Measurements from ENCODE around the gene IFIT2.
"Not testable (repeated sequence)": the region's sequence is repeated elsewhere in the genome, so short reads cannot be mapped to it uniquely, and the experiment has no call there.

Gene IFIT2, protein sequence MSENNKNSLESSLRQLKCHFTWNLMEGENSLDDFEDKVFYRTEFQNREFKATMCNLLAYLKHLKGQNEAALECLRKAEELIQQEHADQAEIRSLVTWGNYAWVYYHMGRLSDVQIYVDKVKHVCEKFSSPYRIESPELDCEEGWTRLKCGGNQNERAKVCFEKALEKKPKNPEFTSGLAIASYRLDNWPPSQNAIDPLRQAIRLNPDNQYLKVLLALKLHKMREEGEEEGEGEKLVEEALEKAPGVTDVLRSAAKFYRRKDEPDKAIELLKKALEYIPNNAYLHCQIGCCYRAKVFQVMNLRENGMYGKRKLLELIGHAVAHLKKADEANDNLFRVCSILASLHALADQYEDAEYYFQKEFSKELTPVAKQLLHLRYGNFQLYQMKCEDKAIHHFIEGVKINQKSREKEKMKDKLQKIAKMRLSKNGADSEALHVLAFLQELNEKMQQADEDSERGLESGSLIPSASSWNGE

DNA sequence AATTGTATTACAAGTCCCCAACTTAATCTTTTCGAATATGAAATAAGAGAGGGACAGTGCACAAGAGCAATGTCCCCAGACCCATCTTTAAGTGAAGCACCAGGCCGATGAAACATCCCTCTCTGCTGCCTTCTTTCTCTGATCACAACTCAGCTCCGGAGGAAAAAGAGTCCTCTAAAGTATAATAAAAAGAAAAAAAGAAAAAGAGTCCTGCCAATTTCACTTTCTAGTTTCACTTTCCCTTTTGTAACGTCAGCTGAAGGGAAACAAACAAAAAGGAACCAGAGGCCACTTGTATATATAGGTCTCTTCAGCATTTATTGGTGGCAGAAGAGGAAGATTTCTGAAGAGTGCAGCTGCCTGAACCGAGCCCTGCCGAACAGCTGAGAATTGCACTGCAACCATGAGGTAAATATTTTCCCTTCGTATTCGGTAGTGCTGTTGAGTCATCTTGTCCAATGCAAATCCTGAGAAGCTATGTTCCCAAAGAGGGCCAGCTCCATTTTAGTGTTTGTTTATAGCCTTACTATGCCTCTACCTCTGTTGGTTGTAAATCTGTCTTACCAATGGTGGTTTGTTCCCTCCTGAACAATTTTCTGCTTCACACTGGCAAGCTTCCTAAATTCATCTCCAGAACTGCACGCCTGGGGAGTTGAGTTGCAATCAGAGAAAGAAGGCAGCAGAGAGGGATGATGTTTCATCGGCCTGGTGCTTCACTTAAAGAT is at the start of gene IFIT2:
Gene IFIT2 (plus strand): TSS at position 326 of the 725 bp plus-strand sequence. CDS start 78 bp downstream, at position 404.
- peak; percentile 81 for DNase-seq (ENCODE audit: low read depth, low spot score)

DNA sequence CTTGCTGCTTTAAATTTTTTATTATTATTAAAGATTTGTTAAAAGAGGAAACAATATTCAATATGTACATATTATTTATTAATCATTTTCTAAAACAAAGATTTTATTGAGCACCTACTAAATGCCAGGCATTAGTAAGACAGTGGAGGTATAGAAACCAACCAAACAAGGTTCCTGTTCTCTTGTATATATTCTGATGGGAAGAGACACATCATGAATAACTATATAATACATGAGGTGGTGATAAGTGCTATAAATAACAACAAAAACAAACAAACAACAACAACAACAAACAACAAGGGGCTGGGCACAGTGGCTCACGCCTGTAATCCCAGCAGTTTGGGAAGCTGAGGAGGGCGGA is 49.6 kb upstream of the IFIT2 start:
- DNase-seq (ENCODE audit: low read depth, low spot score) = no peak

DNA sequence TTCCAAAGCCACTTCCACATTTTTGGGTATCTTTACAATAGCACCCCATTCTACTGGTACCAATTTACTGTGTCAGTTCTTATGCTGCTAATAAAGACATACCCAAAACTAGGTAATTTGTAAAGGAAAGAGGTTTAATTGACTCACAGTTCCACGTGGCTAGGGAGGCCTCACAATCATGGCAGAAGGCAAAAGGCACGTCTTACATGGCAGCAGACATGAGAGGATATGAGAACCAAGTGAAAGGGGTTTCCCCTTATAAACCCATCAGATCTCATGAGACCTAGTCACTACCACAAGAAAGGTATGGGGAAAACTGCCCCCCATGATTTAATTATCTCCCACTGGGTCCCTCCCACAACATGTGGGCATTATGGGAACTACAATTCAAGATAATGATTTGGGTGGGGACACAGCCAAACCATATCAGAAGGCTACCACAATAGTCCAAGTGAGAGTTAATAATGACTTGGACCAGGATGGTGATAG is 46.7 kb upstream of the IFIT2 start:
- not testable (repeated sequence) for DNase-seq (ENCODE audit: low read depth, low spot score)

DNA sequence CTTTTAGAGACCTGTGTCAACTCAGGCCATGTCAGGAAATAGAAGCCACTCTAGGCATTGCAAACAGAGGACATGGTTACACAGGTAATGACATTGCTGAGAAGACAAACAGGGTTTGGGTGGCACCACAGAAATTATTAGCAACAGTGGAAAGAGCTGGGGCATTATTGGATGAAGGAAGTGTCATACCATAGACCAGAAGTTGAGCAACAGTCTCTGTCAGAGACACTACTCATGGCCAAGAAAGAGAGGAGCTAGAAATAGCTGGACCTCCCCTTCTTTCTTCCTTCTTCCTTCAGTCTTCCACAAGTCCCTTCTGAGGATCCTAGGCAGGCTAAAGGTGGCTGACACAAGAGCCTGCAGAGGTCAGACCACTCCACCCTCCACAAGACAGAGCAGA is 46.1 kb upstream of the IFIT2 start:
- no peak for DNase-seq (ENCODE audit: low read depth, low spot score)

DNA sequence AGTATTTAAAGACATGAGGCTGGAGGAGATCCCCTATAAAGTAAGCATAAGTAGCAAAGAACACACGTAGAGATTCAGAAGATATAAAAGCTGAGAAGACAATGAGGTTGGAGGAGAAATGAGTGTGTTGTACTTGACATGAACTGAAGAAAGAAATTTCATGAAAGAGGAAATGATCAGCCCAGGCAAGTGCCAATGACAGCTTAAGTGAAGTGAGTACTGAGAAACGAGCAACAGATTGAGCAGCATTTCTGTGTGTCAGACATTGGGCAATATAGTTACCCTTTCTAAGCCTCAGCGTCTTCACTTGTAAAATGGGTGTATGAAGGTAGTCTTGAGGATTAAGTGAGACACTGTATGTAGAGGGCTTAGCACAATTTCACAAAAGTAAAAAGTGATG is 45.5 kb upstream of the IFIT2 start:
- DNase-seq (ENCODE audit: low read depth, low spot score) = no peak

DNA sequence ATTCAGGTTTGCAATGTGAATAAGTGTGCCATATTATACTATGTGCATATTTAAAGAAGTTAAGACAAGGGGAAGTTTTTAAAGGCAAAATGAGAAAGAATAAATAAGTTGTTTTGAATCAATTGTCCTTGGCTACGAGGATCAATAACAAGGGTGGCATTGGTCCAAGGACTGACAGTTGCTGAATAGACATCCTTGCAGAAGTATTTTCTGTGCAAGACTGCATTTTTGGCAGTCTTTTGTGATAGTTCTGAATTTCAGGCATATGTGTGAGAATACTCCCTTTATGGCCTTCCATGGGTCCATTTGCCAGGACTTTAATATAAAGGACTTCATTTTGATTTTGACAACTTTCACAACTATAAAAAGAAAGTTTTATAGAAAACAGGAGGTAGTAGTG is 44.9 kb upstream of the IFIT2 start:
- no peak for DNase-seq (ENCODE audit: low read depth, low spot score)

DNA sequence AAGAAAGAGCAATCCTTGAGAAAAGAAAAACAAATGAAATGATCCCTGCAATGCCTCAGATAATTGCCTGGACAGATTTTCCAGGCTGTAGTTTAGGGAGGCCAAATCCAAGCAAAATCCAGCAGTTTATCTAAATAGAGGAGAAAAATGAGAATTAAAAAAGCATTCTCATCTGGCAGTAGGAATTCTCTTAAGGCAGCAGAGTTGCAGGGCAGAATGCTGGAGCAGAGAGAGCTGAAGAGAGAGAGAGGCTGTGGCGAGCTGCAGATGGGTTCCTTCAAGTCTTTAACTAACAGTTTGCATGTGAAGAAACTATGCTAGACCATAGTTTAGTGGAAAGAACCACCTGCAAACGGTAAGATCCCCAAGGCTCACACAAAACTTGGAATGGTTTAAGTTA is 44.3 kb upstream of the IFIT2 start:
- no peak for DNase-seq (ENCODE audit: low read depth, low spot score)

DNA sequence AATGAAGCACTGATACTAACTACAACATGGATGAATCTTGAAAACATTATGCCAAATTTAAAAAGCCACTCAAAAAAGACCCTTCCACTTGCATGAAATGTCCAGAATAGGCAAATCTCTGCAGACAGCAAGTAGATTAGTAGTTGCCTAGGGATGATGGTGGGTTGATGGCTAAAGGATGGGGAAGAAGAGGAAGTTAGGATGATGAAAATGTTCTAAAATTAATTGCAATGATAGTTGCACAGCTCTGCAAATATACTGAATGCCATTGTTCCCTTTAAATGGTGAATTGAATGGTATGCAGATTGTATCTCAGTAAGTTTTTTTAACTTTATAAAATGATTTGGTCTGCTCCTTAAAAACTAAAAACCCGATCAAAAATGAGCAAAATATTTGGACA is 43.0 kb upstream of the IFIT2 start:
- DNase-seq (ENCODE audit: low read depth, low spot score) = no peak

DNA sequence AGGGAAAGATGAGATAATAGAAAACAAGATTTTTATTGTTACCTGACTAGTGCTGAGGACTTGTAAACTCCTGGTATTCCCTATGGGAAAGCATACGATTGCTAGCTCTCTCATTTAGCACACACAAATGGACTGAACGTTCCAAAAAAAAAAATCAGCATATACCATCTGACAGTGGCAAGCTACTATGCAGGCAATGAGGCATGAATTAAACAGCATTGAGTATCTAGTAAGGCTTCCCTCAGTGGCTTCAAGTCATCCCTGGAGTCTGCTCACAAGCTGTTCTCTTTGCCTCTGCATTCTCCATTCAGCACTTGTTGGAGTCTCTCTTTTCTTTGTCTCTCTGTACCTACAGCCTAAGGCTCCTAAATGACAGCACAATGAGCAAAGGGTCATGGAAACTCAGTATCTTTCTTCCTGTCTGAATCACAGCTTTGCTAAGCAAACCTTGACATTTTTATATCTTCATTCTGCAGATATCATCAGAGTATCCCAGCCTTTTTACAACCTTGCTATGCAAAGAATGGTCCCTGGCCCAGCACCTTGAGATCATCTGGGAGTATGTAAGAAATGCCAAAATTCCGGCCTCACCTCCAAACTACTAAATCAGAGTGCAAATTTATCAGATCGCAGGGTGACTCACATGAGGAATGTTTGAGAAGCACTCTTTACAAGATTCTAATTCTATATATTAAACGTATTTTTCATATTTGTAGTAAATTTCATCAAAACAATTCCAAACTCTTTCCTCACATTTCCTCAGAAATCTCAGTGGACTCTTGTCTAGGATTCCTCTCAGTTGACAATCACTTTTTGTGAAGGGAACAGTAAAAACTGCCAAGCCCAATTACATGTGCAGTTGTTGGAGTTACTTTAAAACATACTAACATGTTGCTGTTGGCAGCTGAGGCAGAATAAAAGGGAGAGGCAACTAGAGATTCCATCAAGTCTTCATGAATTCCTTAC is 39.5 kb upstream of the IFIT2 start:
- DNase-seq (ENCODE audit: low read depth, low spot score) = peak; percentile 23

DNA sequence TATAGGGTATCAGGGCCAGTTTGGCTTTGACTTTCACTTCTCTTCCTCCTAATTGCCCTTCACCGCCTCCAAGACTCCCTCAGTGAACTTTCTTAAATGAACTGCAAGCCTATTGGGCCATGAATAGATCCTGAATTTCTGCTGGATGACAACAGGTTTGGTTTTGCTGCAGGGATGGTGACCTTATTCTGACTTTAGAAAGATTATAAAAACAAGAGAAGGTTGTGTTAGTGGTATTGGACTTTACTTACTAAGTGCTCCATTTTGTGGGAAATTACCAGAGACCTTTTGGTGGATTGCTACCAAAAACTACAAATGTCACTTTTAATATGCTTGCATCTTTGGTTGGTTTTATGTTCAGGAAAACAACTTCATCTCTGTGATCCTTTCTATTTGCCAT is 38.8 kb upstream of the IFIT2 start:
- no peak for DNase-seq (ENCODE audit: low read depth, low spot score)

DNA sequence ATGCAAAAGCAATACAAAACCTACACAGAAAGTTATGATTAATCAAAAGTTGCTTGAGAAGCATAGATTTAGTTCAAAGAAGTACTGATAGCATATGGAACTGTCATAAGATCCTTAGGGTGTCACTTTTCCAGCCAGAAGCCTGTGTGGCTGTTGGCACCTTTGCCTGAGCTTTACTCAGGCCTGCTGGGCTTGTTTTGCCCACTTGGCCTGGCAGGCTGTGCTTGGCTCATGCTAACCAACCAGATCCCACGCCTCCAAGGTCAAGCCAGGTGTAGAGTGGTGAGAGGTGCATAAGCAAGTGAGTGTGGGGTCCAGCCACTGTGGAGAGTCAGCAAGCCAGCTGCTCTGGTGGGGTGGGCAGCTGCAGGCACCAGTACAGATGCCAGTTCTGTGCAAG is 38.3 kb upstream of the IFIT2 start:
- DNase-seq (ENCODE audit: low read depth, low spot score) = no peak

DNA sequence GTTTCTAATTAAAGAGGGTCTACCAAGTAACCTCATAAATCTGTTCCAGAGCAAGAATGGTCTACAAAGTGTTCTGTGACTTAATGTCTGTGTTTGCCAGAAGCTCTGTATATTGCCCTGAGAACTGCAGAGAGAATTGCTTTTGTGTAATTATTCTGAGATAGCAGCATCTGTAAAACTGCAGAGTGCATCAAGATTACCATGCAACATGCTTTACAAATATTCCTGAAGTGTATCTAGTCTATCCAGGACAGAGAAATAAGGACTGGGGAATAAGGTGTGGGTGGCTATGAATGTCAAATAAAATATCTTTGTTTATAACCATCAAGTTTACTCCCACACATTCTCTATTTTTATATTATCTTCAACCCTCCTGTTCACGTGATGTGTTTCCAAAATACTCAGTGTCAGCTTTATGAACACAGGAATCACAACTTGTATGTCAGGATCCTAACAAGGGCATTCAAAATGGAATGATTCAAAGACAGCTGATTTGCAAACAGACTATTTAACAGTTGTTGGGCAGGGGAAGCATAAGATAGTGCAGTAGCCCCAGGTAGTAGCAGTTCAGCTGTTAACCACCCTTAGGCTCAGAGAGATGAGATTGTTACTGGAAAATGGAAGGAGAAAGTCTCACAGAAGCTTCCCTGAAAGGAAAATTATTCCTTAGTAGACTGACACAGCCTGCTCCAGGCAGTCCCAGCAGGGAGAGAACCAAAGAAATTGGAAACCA is 35.0 kb upstream of the IFIT2 start:
- DNase-seq (ENCODE audit: low read depth, low spot score) = no peak

DNA sequence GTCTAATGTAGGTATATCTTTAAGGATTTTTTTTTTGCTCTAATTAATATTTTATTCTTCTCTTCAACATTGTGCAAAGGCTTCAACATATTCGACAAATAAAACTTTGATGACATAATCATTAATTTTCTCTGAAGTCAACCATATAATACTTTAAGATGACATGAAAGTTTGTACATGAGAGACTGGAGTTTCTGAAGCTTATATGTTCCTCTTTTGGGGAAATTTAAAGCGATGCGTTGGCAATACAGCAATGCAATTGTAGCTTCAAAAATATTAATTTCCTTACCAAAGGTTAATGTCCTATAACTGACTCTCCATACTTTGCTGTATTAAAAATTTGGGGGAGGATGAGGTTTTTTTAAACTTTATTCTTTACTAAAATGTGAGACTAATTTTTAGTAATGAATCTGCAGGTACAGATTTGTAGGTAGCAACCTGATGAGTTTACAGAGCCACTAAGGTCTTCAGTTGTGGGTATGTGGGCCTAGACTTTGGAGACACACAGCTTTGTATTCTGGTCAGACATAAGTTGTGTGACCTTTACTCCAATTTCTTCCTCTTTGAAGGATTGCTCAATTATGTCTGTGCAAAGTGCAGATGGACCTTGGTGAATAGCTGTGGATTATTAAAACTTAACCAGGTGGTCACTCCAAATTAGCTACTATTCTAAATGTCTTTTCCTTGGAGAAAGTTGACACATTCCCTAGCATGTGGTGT is 32.3 kb upstream of the IFIT2 start:
- DNase-seq (ENCODE audit: low read depth, low spot score) = no peak

DNA sequence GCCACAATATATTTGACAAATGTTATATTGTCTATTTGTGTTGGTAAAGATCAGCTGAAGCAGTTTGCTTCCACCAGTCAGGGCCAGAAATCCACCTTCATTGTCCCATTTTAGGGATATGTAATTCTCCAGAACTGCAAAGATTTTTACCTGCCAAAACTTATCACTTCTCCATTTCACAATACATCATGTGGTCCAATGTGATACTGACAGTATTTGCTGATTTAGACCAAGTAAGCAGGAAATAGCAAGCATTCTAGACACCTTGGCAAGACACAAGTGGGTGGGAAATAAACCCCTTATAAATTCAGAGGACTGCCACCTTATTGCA is 31.7 kb upstream of the IFIT2 start:
- no peak for DNase-seq (ENCODE audit: low read depth, low spot score)

DNA sequence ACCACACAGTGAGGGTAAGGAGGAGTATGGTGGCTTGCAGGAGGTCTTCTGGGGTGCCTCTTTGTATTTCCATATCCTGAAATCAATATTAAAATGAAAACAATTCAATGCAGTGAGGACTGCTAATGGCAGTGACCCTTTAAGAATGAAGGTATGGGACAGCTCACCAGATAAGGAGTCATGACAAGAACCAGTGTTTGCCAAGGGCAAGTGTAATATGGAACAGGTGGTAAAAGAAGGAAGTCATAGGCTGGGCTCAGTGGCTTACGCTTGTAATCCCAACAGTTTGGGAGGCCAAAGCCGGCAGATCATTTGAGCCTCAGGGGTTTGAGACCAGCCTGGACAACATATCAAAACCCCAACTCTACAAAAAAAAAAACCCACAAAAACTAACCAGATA is 30.3 kb upstream of the IFIT2 start:
- DNase-seq (ENCODE audit: low read depth, low spot score) = no peak

DNA sequence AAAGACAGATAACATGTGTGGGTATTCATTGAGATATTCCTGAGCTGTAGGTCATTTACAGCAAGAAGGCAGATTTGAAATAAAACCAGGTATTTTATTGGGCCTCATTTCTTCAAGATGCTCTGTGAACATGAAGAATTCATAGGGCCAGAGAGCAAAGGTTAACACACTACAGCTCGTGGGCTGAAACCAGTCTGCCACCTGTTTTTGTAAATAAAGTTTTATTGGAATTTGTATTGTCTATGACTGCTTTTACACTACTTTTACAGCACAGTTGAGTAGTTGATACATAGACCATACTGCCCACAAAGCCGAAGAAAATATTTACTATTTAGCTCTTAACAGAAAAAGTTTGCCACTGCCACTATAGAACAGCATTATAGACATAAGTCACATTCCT is 28.2 kb upstream of the IFIT2 start:
- no peak for DNase-seq (ENCODE audit: low read depth, low spot score)

DNA sequence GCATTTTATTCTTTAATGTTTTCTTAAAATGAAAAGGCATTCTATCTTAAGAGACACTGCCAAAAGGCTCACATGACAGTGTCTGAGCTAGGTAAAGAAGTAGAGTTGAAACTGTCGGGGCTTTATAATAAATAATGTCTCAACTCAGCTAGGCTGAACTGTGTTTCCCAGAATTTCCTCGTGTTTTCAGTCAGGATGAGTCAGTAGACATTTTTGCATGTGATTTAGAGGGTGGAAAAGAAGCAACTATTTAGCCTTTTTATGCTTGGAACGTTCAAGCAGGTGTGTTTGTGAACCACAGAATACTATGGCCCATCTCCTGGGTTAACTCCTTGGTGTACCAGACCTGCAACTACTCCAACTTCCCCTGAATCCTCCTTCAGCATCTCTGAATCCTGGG is 26.9 kb upstream of the IFIT2 start:
- peak; percentile 77 for DNase-seq (ENCODE audit: low read depth, low spot score)

DNA sequence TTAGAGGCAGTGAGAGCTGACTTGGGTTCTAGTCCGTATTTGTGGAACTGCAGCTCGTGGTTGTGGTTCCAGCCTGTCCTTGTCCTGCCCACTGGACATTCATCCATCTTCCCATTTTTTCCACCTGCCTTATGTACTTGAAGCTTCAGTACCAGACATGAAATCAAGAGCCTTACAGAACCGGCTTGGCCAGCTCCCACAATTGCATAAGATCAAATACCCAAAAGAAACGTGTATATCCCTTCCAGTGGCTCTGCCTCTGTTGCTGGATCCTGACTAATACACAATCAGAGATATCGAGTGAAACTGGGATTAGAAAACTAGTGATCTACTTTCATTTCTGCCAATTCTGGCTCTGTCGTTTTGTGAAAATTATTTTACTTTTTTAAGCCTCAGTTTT is 26.5 kb upstream of the IFIT2 start:
- no peak for DNase-seq (ENCODE audit: low read depth, low spot score)

DNA sequence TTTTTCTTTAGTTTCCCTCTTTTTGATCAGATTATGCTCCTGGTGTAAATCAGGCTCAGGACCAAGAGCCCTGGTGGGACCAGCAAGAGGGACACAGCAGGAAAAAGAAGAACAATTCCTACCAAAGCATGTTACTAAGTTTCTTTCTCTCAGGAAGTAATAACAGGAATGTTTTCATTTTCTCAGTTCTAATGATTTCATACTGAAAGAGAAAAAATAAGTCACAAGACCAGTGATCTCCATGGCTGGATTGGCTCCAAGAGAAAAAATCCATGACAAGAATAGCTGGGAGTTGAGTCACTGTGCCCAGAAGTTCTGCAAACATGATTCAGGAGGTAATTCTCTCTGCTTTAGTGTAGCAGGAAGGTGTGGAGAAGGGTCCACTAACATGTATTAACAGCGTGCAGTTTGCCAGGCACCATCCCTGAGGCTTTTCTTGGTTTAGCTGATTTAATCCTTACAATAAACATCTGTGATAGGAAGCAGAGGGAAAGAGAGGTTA is 23.8 kb upstream of the IFIT2 start:
- DNase-seq (ENCODE audit: low read depth, low spot score) = peak; percentile 97

DNA sequence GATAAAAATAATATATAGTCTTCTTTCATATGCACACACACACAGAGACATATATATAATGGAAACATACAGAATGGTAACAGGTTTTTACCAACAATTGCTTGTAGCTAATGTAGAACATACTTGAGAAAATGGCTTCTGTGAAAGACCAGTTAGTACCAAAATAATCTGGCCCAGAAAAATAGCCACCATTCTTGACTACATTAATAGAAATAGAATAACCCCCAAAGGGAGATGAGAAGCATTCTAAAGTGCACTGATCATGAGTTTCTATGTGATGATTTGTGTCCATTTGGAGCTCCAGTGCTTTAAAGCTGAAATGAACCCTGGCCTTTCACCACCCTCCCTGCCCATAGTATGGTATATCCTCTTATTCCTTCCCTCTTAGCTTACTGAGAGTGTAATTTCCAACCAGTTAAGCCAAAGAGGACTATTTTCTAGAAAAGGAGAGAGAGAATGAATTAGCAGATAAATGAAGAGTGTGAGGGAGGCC is 22.9 kb upstream of the IFIT2 start:
- peak; percentile 12 for DNase-seq (ENCODE audit: low read depth, low spot score)

Data from astrocyte of the hippocampus (primary cell).